HG02943 (cell line): Measurements from ENCODE around the gene NRXN2.

Experiments
- ATAC-seq: cut with Tn5 transposase; IDR thresholded peaks from one replicate; pipeline ENCODE4 v1.9.1; 2021; ENCODE audit warnings: mild to moderate bottlenecking, low read depth, moderate library complexity; ENCODE audit not compliant: unreplicated experiment

NRXN2 gene

GRCh38 chr11:64759131-64759721 is 36.2 kb upstream of the NRXN2 start:
- ATAC-seq: no peak

GRCh38 chr11:64758330-64759079 is 35.5 kb upstream of the NRXN2 start:
- no peak for ATAC-seq

GRCh38 chr11:64757549-64758329 is 34.7 kb upstream of the NRXN2 start:
- no peak for ATAC-seq

GRCh38 chr11:64755681-64756361 is 32.8 kb upstream of the NRXN2 start:
- ATAC-seq: no peak

- no peak for ATAC-seq
These were observed 32.1 kb upstream of the NRXN2 start for GRCh38 chr11:64754919-64755662.

- ATAC-seq: no peak
These were observed 31.3 kb upstream of the NRXN2 start for GRCh38 chr11:64754124-64754918.

- ATAC-seq: no peak
These were observed 30.6 kb upstream of the NRXN2 start for GRCh38 chr11:64753380-64754123.

GRCh38 chr11:64753019-64753379 is 30.0 kb upstream of the NRXN2 start:
- ATAC-seq: no peak

- ATAC-seq: no peak
These were observed 29.4 kb upstream of the NRXN2 start for GRCh38 chr11:64752175-64752970.

GRCh38 chr11:64751580-64751979 is 28.6 kb upstream of the NRXN2 start:
- ATAC-seq: no peak

GRCh38 chr11:64751136-64751535 is 28.1 kb upstream of the NRXN2 start:
- no peak for ATAC-seq

- ATAC-seq: no peak
These were observed 27.5 kb upstream of the NRXN2 start for GRCh38 chr11:64750361-64751054.

GRCh38 chr11:64747961-64748665 is 25.1 kb upstream of the NRXN2 start:
- no peak for ATAC-seq

GRCh38 chr11:64746486-64746885 is 23.5 kb upstream of the NRXN2 start:
- no peak for ATAC-seq

GRCh38 chr11:64745521-64746328 is 22.7 kb upstream of the NRXN2 start:
- ATAC-seq: no peak

GRCh38 chr11:64745189-64745520 is 22.2 kb upstream of the NRXN2 start:
- ATAC-seq: no peak
